CD4-positive, alpha-beta T cell treated with Interleukin-4 for 4 hours (primary cell): ENCODE measurements around the gene ZNF93.
"Not testable (repeated sequence)": the region's sequence is repeated elsewhere in the genome, so short reads cannot be mapped to it uniquely, and the experiment has no call there.

ENCODE experiments used
- DNase-seq: peaks from one replicate; pipeline ENCODE4 v3.0.0-alpha.2; 2020

The ZNF93 gene

GRCh38 chr19:19943848-19944582 is 43.3 kb downstream of the ZNF93 start:
- no peak for DNase-seq

GRCh38 chr19:19944583-19944880 is 43.8 kb downstream of the ZNF93 start:
- DNase-seq = no peak

- no peak for DNase-seq
These were observed 45.5 kb downstream of the ZNF93 start for GRCh38 chr19:19946226-19946625.

- no peak for DNase-seq
These were observed 48.1 kb downstream of the ZNF93 start for GRCh38 chr19:19948800-19949199.

- no peak for DNase-seq
These were observed 54.5 kb downstream of the ZNF93 start for GRCh38 chr19:19955208-19955607.

- no peak for DNase-seq
These were observed 55.8 kb downstream of the ZNF93 start for GRCh38 chr19:19956434-19957075.

- DNase-seq = not testable (repeated sequence)
These were observed 57.0 kb downstream of the ZNF93 start for GRCh38 chr19:19957766-19958165.

GRCh38 chr19:19959151-19959799 is 58.5 kb downstream of the ZNF93 start:
- peak; percentile 61 for DNase-seq

- no peak for DNase-seq
These were observed 63.7 kb downstream of the ZNF93 start for GRCh38 chr19:19964416-19964815.

- DNase-seq = not testable (repeated sequence)
These were observed 65.4 kb downstream of the ZNF93 start for GRCh38 chr19:19966126-19966525.

GRCh38 chr19:19966862-19967261 is 66.1 kb downstream of the ZNF93 start:
- no peak for DNase-seq
